Fibroblast of skin of left quadriceps (primary cell): ENCODE data around the gene PIK3CD.
"Not testable (repeated sequence)": the region's sequence is repeated elsewhere in the genome, so short reads cannot be mapped to it uniquely, and the experiment has no call there.

Experiments
- DNase-seq, 2 experiments: peaks; one replicate each; pipeline ENCODE4 v3.0.0-alpha.2; 2013; ENCODE audit warnings: low read depth in 2 of 2

Gene PIK3CD

DNA sequence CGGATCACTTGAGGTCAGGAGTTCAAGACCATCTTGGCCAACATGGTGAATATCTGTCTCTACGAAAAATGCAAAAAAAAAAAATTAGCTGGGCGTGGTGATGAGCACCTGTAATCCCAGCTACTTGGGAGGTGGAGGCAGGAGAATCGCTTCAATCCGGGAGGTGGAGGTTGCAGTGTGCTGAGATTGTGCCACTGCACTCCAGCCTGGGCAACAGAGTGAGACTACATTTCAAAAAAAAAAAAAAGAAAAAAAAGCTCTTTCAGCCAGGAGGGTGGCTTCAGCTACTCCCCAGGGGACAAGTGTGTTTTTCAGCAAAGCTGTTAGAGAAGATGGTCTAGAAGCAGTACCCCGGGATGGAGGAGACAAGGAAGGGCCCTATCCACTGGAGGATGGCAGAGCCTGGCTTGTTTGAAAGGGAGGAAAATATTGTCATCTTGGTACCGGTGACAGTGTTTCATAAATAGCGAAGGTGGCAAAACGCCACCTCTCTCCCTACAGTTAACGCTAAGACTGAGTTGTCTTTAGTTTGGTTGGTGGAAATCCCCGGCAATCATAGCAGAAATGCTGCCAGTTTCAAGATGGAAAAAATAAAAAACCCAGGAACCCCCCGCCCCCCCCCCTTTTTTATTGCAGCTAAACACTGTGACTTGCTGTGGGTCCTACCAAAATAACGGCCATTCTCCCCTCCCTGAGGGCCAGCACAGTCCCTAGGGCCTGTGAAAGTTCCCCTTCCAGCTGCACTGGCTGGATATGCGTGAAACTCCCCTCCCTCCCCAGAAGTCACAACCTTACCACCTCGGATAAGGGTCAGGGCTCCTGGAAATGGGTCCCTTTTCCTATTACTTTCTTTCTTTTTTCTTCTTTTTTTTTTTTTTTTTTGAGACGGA lies 3.5 kb downstream of the PIK3CD start:
- DNase-seq, result no peak

DNA sequence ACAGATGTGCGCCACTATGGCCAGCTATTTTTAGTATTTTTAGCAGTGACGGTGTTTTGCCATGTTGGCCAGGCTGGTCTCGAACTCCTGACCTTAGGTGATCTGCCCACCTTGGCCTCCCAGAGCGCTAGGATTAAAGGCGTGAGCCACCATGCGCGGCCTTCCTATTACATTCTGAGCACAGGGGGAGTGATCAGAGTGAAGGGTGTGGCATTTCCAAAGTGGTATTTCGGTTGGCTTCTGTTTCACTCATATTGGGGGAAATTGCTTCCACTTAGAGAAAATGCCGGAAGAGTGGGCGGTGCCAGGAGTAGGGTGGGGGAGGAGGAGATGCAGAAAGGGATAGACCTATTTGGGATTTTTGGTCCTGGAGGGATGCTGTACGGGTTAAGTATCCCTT lies 4.3 kb downstream of the PIK3CD start:
- no peak for DNase-seq

DNA sequence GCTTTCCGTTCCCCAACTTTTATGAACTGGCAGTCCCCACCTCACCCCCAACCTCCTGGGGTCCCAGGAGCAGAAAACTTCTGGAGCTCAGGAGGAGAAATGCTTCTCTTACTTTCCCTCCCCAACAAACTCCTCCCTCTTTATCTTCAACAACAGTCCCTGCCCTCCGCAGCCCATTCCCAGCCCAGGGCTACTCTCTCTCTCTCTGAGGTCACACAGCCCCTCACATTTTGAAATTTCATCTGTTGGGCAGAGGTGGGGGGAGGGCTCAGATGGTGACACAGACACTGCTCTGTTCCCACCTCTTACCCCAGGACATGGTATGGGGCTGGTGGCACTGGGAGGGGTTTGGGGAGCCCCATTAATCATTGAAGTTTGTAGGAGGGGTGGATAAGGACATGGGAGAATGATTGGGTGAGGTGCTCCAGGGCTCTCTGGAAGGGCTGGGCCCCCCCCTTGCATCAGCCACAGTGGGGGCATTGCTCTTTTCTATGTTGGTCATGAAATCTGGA lies 6.0 kb downstream of the PIK3CD start:
- no peak for DNase-seq

DNA sequence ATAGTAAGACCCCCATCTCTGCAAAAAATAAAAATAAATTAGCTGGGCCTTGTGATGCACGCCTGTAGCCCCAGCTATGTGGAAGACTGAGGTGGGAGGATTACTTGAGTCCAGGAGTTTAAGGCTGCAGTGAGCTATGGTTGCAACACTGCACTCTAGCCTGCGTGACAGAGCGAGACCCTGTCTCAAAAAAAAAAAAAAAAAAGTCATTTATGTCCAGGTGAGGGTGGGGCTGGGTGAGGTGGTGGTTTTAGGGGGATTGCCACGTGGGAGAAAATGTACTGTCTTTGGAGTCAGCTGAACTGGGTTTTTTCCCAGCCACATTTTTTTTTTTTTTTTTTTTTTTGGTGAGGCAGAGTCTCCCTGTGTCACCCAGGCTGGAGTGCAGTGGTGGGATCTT lies 6.7 kb downstream of the PIK3CD start:
- no peak for DNase-seq

DNA sequence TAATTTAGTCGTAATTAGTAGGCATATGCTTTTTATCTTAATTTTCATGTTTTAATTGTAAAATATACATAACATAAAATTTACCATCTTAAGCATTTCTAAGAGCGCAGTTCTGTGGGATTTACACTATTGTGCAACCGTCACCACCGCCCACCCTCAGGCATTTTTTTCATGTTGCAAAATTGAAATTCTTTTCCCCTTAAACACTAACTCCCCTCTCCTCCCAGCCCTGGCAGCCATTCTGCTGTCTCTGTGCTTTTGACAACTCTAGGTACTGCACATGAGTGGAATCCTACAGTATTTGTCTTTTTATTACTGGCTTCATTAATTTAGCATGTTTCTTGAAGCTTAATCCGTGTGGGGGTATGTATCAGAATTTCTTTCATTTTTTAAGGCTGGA lies 7.8 kb downstream of the PIK3CD start:
- DNase-seq, result peak; percentile 74 to 76

DNA sequence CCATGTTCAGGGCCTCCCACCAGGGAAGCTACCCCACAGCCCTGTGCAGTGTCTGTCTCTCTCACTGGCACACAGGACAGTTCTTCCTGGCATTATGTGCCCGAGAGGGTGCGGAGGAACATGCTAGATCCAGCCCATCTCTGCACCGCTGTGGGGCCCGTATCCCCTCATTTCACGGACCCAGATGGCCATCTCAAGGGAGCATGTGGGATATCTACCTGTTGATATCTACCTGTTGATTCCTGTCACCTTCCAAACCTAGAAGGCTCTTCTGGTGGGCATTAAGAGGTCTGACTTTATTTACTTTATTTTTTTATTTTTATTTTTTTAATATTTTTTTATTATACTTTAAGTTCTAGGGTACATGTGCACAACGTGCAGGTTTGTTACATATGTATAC lies 11.7 kb downstream of the PIK3CD start:
- DNase-seq, result no peak

DNA sequence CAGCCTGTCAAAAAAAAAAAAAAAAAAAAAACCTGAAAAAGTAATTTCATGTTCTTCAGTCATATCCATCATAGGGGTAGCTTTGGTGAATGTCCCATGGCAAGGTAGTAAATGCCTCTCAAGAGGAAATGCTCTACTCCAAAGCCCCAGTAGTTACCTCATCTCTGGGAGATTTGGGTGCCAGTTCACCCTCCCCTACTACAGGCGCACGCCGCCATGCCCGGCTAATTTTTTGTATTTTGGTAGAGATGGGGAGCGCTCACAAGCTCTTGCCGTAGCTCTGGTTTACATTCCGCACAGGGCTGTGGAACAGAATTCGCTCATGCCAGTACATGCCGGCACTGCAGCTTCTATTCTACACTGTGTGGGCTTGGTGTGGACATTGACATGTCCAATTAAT lies 13.7 kb downstream of the PIK3CD start:
- no peak for DNase-seq

DNA sequence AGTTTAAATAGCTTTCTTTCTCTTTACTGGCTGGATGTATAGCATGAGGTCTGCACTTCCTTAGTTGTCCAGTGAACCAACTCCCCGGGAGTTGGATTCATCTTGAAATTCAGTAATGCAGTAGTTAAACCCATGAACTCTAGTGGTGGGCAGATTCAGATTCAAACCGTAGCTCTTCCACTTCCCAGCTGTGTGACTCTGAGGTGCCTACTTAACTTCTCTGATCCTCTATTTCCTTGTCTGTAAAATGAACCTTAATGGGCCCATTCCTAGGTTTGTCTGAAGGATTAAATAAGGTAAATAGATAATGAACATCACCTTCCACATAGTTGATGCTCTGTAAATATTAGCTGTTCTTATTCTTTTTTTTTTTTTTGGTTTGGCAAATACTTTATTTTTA lies 16.5 kb downstream of the PIK3CD start:
- no peak for DNase-seq

DNA sequence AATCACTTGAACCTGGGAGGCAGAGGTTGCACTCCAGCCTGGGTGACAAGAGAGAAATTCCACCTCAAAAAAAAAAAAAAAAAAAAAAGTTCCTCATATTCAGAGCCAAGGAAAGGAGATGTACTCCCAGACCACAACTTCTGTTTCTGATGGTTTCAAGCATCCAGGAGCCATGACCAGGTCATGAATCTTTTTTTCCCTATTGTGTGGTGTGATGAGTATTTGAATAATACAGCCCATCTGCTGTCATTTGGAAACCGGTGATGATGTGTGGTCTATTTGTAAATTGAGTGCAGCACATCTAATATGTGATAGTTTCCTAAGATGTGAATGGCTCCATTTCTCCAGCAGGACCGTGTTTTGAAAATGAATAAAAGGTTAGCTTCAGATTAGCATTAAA lies 18.6 kb downstream of the PIK3CD start:
- DNase-seq, result no peak

DNA sequence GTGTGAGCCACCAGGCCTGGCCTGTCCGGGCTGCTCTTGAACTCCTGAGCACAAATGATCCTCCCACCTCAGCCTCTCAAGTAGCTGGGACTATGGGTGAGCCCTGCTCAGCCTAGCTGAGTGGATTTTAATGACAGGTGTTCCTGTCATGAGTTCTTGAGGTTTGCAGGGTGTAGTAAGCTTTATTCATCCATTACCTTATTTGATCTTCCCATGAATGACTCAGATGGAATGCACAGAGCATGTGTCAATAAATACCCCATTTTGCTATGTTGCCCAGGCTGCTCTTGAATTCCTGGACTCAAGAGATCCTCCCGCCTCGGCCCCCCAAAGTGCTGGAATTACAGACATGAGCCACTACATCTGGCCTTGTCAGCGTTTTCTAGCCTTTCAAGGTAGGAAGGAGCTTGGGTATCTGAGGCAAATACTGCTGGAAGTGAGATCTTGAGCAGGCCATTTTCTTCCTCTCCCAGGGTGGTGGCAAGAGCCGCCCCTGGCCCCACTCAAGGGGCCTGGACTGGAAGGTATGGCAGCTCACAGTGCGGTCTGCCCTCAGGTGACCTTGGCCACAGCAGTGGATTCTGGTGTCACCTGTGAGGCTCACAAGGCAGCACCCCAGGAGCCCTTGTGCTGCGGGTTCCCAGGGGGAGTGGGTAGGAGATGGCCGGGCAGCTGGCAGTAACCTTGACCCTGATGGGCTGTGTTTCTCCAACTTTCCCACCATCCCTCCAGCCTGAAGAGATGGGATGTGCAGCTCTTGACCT lies 20.0 kb downstream of the PIK3CD start:
- peak; percentile 37 to 46 for DNase-seq

DNA sequence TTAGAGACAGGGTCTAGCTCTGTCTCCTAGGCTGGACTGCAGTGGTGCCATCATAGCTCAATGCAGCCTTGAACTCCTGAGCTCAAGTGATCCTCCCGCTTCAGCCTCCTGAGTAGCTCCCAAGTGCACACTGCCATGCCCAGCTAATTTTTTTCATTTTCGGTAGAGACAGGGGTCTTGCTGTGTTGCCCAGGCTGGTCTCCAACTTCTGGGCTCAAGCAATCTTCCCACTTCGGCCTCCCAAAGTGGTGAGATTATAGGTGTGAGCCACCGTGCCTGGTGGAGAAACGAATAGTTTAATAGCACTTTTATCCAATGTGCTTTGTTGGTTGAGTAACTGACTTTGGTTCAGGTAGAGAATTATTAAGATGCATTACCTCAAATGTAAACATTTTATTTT lies 20.9 kb downstream of the PIK3CD start:
- DNase-seq, result no peak

DNA sequence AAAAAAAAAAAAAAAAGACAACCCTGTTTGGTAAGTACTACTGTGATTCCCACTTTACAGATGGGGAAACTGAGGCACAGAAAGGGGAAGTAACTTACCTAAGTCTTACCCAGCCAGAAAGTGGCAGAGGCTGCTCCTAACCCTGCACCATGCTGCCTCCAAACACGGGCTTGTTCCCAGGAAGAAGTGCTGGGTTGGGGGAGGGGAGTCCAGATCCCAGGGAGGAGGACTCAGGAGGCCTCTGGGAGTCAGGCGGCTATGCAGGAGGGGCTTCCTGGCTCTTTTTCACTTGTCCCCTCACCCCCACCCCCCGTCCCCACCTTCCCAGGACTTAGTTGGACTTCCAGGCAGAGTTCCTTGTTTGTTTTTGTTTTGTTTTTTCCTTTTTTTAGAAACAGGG lies 23.9 kb downstream of the PIK3CD start:
- DNase-seq, result no peak

DNA sequence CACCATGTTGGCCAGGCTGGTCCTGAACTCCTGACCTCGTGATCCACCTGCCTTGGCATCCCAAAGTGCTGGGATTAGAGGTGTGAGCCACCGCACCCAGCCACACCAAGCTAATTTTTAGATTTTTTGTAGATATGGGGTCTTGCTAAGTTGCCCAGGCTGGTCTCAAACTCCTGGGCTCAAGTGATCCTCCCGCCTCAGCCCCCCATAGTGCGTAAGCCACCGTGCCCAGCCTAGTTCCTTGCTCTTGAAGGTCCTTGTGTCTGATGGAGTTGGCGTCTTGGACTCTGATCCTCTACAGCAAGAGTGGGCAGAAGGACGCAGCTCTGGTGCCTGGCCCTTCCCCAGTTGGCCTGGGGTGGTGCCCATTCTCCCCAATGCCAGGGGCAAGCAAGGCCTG lies 24.6 kb downstream of the PIK3CD start:
- not testable (repeated sequence) for DNase-seq

DNA sequence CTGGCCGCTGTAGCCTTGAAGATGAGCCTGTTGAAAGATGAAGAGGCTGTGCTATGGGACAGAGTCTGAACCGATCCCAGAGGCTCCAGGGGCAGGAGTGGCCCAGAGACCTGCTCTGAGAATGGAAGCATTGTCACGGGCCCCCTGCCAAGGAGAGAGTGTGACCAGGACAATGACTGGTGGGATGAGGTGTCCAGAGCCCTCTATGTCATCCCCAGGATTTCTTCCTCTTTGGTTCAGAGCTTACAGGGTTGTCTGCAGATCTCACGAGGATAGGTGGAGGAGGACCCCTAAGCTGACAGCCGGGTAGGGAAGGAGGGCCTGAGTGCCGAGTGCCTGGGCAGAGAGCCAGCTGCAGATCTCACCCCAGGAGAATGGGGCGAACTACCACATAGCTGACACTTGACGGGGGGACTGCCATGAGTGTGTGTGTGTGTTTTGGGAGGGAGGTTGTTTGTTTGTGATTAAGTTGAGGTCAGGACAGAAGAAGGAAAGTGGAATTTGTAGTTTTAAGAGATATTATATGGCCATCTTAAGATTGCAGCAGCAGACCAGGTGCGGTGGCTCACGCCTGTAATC lies 25.4 kb downstream of the PIK3CD start:
- no peak for DNase-seq

DNA sequence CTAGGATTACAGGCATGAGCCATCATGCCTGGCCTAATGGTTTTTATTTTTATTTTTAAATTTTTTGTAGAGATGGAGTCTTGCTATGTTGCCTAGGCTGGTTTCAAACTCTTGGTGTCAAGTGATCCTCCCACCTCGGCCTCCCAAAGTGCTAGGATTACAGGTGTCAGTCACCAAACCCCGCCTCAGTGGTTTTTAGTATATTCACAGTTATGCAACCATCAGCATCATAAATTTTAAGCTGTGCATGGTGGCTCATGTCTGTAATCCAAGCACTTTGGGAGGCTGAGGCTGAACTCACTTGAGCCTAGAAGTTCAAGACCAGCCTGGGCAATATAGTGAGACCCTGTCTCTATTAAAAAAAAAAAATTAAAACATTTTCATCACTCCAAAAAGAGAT lies 28.6 kb downstream of the PIK3CD start:
- no peak for DNase-seq

DNA sequence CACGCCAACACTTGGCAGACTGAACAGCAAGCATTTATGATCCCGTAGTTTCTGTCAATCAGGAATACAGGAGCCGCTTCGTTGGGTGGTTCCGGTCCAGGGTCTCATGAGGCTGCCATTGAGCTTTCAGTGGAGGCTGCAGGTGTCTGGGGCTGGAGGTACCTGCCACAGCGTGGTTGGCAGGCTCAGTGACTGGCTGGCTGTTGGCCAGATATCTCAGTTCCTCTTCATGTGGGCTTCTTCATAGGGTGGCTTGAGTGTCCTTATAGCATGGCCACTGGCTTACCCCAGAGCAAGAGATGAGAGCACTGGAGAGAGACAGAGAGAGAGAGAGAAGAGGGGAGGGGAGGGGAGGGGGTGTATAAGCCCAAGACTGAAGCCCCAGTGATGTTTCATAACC lies 29.3 kb downstream of the PIK3CD start:
- no peak for DNase-seq

DNA sequence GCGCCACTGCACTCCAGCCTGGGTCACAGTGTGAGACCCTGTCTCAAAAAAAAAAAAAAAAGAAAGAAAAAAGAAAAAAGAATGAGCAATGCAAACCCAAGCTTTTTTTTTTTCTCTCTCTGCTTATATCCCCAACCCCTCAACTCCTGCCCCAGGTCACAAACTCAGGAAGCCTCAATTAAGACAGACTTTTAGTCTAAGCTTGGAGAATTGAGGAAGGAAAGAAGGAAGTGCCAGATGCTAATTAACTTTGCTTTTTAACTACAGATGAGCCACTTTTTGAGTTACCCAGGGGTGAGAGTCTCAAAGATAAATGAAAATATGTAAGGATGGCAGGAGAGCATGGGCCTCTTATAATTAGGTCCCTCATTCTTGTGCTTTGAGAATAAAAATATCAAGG lies 33.3 kb downstream of the PIK3CD start:
- DNase-seq, result no peak

DNA sequence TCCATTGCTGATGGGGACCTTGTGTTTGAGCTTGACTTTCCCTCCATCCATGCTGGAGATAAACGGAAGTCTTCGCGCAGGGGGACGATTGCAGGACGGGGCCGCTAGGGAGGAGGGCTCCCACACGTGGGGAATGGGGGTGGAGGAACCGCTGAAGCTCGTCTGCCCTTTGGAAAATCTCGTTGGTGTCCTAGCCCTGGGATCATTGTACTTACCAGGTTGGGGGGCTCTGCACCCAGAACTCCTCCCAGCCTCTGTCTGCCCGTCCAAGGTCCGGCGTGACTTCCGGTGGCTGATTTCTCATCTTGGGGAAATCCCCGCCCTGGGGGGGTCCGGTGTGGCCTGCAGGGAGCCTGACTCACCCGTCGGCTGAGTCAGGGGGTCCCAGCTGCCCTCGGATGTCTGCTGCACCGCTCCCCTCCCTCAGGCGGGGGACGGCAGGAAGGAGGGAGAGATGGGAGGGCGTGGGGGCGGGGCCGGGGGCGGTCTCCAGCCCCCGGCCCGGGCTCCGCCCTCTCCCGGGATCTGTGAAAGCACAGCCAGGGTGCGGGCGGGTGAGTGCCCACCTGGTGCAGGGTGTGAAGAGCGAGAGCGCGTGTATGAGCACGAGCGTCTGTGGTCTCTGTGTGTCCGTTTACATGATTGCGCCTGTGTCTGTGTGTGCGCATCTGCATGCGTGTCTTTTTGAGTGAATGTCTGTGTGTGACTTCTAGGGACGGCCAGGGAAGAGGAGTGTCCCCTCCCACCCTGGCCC lies 35.8 kb downstream of the PIK3CD start:
- peak; percentile 39 to 47 for DNase-seq

DNA sequence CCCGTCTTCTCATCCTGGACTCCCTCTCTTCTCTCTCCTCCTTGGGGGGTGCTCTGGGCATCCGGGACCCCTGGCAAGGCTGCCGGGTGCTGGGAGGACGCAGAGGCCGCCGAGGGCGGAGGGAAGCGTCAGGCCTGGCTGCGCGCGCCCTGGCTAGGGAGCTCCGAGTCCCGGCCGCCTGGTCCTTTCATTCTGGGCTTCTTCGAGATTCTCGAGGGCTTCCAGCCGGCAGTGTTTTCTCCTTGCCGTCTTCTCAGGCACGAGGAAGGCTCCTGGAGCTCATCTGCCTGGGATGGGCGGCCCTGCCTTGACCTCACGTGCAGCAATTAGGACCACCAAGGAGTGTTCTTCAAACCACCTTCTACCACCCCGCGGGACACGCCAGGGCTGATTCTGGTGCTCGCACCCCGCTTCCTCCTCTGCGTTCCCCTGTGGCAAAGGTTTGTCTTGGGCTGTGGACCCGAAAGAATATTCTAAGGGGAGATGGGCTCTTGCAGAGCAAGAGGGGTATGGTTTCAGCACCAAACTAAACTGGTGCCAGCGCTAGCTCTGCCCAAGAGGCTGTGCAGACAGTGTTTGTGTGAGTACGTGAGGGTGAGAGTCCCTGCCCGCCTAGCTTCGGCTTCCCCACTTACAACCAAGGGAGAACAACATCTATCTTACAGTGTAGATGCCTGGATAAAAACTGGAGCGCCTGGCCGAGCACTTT lies 36.5 kb downstream of the PIK3CD start:
- DNase-seq, result no peak

DNA sequence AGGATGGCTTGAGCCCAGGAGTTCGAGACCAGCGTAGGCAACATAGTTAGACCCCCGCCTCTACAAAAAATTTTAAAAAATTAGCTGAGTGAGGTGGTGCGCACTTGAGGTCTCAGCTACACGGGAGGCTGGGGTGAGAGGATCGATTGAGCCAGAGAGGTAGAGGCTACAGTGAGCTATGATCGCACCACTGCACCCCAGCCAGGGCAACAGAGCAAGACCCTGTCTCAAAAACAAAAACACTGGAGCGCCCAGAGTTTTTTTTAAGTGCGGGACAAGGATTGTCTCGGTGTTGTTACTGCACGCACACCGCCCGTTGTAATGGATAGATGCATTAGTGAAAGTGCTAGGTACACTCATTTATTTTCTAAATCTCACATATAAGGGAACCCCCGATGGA lies 37.1 kb downstream of the PIK3CD start:
- no peak for DNase-seq

DNA sequence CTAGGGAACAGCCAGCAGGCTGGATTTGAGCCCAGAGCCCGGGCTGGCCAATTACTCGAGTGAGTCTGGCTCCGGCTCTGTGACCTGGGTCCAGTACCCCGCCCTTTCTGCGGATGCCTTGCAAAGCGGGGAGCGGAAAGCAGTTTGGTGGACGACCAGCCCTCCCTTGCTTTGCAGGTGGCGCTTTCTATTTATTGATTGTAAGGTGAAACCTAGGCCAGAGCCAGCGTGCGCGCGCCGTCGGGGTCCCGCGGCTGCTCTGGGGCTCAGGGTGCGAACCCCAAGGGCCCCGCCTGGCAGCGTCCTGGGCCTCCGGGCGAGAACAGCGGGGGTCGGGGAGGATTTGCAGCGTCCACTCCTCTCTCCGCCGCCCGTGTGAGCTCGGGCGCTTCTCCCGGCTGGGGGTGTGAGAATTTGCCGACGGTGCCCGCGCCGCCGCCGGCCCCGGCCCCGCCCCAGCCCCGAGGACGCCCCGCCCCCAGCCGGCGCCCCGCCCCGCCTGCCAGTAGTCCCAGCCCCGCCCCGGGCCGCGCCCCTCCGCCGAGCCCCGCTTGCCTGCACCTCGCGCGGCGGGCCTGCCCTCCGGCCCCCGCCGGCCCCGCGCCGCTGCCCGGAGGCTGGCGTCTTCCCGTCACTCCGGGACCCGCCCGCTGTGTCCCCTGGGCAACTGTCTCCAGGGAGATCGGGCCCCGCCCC lies 37.6 kb downstream of the PIK3CD start:
- DNase-seq, result peak in 1 of 2 experiments; percentile 36
